Progenitor cell of endocrine pancreas (in vitro differentiated cells): ENCODE measurements around the gene TRNT1. TPM values are rescaled to one million over a fixed set of nuclear protein-coding genes. Genes with fewer than 3 reads are reported as not detected.
A peak's percentile ranks its signal among the peaks of the same experiment; 100 is the strongest.

Experiments
- DNase-seq: peaks from one replicate; pipeline ENCODE4 v3.0.0; 2021; ENCODE audit warnings: low spot score; ENCODE audit not compliant: unreplicated experiment
- H3K27ac Mint-ChIP-seq: 2 replicates; pipeline ENCODE4 v1.8.0; 2021; ENCODE audit warnings: mild to moderate bottlenecking, moderate library complexity, mixed read lengths
- H3K27me3 Mint-ChIP-seq: 2 replicates; pipeline ENCODE4 v1.8.0; 2021; ENCODE audit warnings: mixed read lengths
- H3K36me3 Mint-ChIP-seq: 2 replicates; pipeline ENCODE4 v1.8.0; 2022; ENCODE audit warnings: mixed read lengths; ENCODE audit not compliant: insufficient read depth
- H3K4me1 Mint-ChIP-seq: 2 replicates; pipeline ENCODE4 v1.8.0; 2021; ENCODE audit warnings: low read depth, mixed read lengths
- H3K4me3 Mint-ChIP-seq: 2 replicates; pipeline ENCODE4 v1.8.0; 2021; ENCODE audit warnings: low read depth, mild to moderate bottlenecking, moderate library complexity, mixed read lengths
- H3K9me3 Mint-ChIP-seq: 2 replicates; pipeline ENCODE4 v1.8.0; 2021; ENCODE audit warnings: low read depth, mixed read lengths
- CTCF ChIP-seq: fragments of 200-600 bp; sonication (generic); IDR thresholded peaks from one replicate; pipeline ENCODE4 v1.5.0; 2021; ENCODE audit warnings: antibody characterized with exemption, mild to moderate bottlenecking; ENCODE audit not compliant: unreplicated experiment
- total RNA-seq: library from RNA; stranded (reverse); gene quantifications from 2 replicates; pipeline ENCODE4 v1.2.1, GENCODE V29; 2021

The TRNT1 gene
- total RNA-seq, 1 donor from 2014 or later, result 26.5 TPM

DNA sequence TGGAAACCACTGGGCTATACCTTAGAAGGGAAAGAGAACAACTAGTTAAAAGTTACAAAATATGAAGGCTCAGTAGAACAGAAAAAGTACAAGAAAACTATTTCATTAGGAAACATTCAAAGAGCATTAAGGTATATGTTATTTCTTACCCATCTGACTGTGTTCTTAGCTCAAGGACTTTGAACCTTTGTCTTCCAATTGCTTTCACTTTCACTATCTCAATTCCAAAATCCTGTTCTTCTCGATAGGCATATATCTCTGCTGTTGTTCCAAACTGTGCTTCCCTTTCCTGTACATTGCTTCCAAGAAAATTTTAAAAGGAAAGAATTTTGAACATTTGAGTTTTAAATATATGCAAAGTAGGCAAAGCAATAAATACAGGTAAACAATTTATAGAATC is 45.9 kb downstream of the TRNT1 start:
- peaks cover 13% of the 10 kb centered on the region for H3K36me3 Mint-ChIP-seq
- no peak overlapping the region for H3K27ac Mint-ChIP-seq
- no peak for DNase-seq
- no peaks in the 10 kb centered on the region for H3K9me3 Mint-ChIP-seq
- H3K27me3 Mint-ChIP-seq, result no peaks in the 10 kb centered on the region
- H3K4me3 Mint-ChIP-seq, result no peak overlapping the region
- TF ChIP-seq CTCF, result no peak
- H3K4me1 Mint-ChIP-seq, result no peaks in the 10 kb centered on the region

- peak overlapping the region; percentile 92 for H3K27ac Mint-ChIP-seq
- no peaks in the 10 kb centered on the region for H3K9me3 Mint-ChIP-seq
- peaks cover 9% of the 10 kb centered on the region for H3K4me1 Mint-ChIP-seq
- H3K4me3 Mint-ChIP-seq, result peak overlapping the region; percentile 84
- no peak for TF ChIP-seq CTCF
- no peak for DNase-seq
- peaks cover 19% of the 10 kb centered on the region for H3K27me3 Mint-ChIP-seq
- peaks cover 6% of the 10 kb centered on the region for H3K36me3 Mint-ChIP-seq
Measured at GRCh38 chr3:3177861-3178497, 51.2 kb downstream of the TRNT1 start.

DNA sequence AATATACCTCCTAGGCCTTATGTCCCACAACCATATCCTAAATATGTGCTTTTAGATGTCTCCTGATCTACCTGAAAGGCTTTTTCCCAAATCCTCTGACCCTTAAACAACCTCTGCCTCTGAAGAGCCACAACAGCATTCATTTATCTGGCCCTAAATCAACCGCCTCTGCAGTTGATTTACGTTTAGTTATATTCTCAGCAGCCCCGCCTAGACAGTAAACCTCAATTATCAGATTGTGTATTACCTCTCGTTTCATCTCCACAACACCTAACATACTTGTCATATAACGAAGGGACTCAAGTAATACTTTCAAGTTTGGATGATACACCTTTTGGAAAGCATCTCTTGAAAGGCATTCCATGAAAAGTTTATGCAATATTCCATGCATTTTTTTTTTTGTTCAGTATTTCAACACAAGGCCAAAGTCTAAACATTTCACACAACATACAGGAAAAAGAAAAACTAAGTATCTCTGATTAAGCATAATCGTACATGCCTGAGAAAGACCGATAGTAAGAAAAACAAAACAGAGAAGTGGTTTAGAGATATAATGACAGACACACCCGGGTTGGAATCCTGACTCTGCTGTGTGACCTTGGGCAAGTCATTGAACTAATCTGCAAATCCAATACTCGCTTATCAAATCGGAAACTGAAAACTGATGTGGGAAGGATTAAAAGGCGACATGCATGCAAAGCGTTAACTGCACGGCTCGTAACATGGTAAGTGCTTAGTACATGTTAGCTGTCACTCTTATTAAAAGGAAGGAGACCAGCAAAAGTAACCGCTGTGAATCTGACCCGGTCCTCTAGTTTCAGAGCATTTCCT is 52.0 kb downstream of the TRNT1 start:
- no peak for DNase-seq
- Mint-ChIP-seq H3K4me3 (peak overlapping the region; percentile 84), H3K36me3 (peaks cover 6% of the 10 kb centered on the region), H3K9me3 (no peaks in the 10 kb centered on the region), H3K27ac (peak overlapping the region; percentile 92), H3K27me3 (peaks cover 25% of the 10 kb centered on the region), H3K4me1 (peaks cover 9% of the 10 kb centered on the region)
- no peak for TF ChIP-seq CTCF

- peaks cover 9% of the 10 kb centered on the region for H3K4me1 Mint-ChIP-seq
- peak within 1 kb of the TSS; percentile 92 for H3K27ac Mint-ChIP-seq
- peaks cover 33% of the 10 kb centered on the region for H3K27me3 Mint-ChIP-seq
- DNase-seq, result peak; percentile 79
- TF ChIP-seq CTCF, result no peak
- no peaks in the 10 kb centered on the region for H3K9me3 Mint-ChIP-seq
- H3K4me3 Mint-ChIP-seq, result peak within 1 kb of the TSS; percentile 84
- peaks cover 3% of the 10 kb centered on the region for H3K36me3 Mint-ChIP-seq
Measured at GRCh38 chr3:3179407-3180094, 52.8 kb downstream of the TRNT1 start, which contains the start of gene CRBN. CRBN (minus strand) TSS chr3:3179691; CDS start chr3:3179687, 4 bp downstream.

DNA sequence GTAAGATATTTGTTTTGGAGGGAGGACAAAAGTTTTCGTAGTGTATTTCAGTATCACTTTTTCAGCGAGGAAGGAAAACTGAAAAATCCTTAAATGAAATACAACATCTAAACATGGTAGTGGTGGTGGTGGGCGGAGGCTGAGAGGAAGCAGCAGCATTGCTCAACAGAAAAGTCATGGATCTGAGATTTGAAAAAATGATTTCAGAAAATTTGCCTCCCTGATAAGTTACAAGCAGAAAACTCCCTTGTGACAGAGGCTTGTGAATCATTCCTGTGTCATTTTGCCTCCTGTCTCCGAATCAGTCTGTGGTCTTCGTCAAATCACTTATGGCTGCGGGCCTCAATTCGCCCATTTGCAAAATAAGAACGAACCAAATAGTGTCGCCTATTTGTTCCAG is 53.7 kb downstream of the TRNT1 start:
- Mint-ChIP-seq H3K9me3 (no peaks in the 10 kb centered on the region), H3K27me3 (peaks cover 42% of the 10 kb centered on the region), H3K4me3 (peak overlapping the region; percentile 37), H3K36me3 (no peaks in the 10 kb centered on the region), H3K4me1 (peaks cover 9% of the 10 kb centered on the region), H3K27ac (no peak overlapping the region)
- TF ChIP-seq CTCF, result no peak
- DNase-seq, result no peak
